NOMO-1 treated with DMSO at 0.1 percent for 48 hours (cell line): ENCODE data around the gene IBA57.

Experiments
- DNase-seq: peaks from one replicate; lab custom pipeline; 2025; ENCODE audit not compliant: unreplicated experiment; lab: John Stamatoyannopoulos, UW

Gene IBA57

DNA sequence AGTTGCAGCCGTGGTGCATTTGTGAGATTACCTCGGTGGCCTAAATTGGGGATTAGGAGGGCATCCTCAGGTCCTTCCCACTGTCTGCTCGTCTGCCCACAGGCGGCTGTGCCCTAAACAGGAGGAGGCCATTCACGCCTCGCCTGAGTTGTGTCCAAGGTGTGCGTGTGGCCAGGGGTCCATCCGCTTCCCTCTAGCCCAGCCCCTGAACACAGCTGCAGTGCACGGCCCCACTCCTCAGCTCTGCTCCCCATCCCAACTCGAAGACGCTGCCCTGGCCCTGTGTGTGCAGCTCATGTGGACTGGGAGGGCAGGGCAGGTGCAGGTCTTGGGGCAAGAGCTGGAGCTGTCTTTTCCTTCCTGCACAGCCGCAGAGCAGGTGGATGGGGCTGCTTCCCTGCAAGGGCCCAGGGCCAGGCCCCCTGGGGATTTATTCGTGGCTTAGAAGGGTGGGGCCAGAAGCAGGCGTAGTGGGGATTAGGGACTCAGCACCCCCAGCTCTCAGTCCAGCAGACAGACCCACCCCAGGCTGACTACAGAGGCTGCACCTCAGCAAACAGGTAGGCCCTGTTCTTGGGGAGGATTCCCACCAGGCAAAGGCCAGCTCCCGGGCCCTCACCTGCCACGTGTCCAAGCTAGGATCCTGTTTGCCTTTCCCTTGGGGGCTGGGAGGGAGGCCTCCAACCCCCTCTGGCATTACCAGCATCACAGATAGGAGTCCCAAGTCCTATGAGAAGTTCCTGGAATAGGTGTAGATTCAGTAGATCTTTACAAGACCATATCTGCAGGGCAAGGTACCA, 21.2 kb upstream of the IBA57 start:
- DNase-seq = no peak

- DNase-seq = no peak
Observed at GRCh38 chr1:228144993-228145343, 20.6 kb upstream of the IBA57 start.

- no peak for DNase-seq
Observed at GRCh38 chr1:228145463-228146416, 19.9 kb upstream of the IBA57 start.

DNA sequence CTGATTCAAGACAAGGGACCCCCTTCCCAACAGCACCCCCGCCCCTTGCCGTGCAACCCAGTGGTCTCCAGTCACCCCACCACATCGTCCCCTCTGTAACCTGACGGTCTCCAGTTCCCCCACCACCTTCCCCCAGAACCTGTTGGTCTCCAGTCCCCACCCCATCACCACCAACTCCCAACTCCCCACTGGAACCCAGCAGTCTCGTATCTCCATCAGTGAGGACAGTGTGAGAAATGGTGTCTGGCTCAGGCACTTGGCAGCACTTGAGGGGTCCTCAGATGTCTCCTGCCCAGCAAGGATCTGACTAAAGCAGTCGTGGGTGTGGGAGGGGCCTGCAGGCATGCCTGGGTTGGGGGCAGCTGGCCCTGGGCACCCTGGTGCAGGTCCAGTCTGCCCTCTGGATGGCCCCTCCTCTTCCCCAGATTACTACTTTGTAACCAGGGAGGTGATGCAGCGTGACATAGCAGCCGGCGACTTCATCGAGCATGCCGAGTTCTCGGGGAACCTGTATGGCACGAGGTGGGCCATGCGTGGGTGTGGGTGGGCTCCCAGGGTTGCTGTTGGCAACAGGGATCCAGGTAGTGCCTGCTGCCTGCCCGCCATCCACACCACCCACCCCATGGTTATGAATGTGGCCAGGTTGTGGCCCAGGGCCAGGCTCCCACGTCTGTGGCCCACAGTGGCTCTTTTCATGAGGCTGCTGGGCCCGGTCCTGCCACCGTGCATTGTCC, 19.0 kb upstream of the IBA57 start:
- DNase-seq = no peak

DNA sequence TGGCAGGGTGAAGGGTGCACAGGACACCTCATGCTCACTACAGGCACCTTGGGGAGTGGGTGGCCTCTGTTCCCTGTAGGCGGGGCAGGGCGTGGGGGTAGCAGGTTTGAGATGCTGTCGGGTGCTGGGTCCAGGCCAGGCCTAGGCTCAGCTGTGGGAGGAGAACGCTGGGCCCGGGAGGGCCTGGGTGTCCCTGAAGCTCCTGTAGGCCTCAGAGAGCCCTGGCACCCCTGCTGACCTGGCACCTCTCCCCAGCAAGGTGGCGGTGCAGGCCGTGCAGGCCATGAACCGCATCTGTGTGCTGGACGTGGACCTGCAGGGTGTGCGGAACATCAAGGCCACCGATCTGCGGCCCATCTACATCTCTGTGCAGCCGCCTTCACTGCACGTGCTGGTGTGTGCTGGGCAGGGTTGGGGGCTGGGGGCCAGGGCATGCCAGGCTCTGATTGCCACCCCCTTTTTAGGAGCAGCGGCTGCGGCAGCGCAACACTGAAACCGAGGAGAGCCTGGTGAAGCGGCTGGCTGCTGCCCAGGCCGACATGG, 18.4 kb upstream of the IBA57 start:
- DNase-seq = no peak

GRCh38 chr1:228147768-228148167, 17.8 kb upstream of the IBA57 start:
- DNase-seq = no peak

GRCh38 chr1:228148196-228148861, 17.3 kb upstream of the IBA57 start:
- no peak for DNase-seq

- DNase-seq = no peak
Observed at GRCh38 chr1:228148935-228149405, 16.6 kb upstream of the IBA57 start.

- DNase-seq = no peak
Observed at GRCh38 chr1:228149406-228150119, 16.0 kb upstream of the IBA57 start, which contains the start of gene GJC2. Gene GJC2, plus strand, starts transcription at chr1:228149930. Its CDS starts 7,829 bp downstream, at chr1:228157759.

DNA sequence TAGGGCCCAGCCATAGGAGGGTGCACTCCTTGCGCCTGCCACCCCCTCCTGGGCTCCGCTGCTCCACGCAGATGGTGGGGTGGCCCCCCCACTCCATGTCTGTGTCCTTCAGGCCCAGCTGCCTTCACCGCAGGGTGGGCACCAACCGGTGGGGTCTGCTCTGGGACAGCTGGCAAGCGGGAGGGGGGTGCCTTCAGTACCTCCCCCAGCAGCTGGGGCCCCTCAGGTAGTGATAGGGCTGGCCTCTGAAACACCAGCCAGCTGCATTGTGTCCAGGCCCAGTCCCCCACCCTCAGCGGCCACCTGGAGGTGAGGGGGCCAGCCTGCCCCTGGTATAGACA, 15.5 kb upstream of the IBA57 start:
- DNase-seq = no peak

DNA sequence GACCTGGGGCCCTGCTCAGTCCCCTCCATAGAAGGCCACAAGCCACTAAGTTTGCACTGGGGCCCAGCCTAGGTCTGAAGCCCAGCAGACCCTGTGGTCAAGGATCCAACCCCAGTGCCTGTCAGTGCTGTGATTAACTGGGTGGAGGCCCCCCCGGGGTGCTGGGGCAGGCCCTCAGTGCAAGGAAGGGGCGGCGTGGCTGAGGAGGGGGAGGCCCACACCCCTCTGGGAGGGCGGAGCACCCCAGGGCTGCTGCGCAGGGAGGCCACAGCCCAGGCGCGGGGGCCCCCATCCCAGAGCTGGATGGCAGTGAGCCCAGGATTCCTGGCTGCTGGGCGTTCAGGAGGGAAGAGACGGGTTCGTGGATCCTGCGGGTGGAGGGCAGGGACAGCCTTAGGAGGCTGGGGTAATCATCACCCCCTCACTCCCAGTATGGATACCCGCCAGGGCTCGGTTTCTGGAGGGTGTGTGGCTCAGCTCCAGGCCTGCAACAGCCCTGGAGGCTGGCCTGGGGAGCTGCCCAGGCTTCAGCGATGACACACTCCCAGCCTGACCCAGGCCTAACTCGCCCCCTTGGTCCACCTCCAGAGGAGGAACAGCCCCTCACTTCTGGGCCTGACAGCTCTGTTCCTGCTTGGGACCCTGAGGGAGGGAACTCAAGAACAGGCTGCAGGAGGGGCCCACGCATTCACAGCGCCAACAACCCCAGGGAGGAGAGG, 15.0 kb upstream of the IBA57 start:
- DNase-seq = no peak

GRCh38 chr1:228151180-228151925, 14.3 kb upstream of the IBA57 start:
- no peak for DNase-seq

DNA sequence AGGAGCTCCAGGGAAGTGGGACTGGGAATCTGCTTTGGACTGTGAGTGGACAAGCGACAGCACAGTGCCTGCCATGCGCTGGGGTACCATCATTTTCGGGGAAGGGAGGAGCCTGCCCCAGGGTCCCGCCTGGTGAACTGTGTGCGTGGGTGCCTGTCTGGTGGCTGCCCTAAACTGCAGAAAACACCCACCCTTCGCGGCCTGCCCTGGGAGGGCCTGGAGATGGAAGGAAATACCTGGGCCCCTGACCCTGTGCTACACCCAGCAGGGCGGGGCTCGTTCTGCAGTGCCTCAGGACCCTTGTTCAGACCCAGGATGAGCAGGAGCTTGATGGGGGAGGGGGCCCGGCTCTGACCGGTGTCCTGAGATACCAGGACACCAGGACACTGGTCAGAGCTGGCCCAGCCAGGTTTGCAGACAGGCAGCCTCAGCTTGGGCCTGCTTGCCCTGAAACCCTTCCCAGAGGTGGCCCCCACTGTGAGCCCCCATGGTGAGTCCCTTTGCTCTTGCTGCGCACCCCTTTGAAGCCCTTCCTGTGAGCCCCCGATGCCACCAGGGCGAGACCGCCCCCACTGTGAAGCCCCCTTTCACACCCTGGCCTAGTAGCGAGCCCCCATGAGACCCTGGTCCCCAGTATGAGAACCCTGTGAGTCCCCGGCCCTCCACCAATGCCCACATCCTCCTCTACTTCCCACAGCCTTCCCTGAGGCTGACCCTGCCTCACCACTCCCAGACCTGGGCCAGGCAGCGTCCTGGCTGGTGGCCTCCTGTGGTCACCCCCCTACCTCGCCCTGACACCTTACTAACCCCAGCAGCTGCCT, 13.3 kb upstream of the IBA57 start:
- DNase-seq = no peak

- no peak for DNase-seq
Observed at GRCh38 chr1:228152918-228153258, 12.7 kb upstream of the IBA57 start.

GRCh38 chr1:228154021-228154669, 11.5 kb upstream of the IBA57 start:
- DNase-seq = no peak

DNA sequence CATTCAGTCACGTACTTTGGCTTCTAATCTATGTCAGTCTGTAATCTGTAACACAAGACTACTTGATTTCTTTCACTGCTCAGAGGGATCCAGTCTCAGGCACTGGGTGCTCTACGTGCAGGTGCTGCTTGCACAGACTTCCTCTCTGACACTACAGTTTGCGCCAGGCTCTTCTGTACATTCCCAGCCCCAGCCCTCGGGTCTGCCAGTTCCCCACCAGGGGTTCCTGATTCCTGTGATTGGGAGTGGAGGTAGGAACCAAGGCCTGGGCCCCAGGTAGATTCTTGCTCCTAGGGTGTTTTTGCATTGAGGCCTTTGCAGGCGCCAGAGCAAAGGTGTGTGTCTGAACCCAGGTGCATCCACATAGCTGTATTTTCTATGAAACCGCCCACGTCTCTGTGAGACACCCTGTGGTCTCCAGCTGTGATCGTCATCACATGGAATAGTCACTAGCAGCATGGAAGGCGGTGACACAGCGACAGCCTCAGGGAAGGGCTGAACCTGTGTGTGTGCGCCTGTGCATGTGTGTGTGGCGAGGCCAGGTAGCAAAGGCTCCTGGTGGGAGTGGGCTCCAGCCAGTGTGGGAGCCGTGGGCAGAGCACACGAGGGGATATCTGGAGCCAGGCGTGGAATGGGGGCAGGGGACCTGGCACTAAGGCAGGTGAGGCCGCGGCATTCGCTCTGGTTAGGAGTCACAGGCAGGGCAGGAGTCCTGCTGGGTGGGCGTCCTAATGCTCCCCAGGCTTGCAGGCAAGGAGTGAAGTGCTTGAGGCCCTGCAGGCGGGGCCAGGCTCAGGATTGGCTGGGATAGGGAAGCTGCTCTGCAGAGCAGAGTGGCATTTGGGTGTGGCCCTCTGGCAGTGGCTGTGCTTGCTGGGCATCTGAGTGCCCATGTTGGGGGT, 10.7 kb upstream of the IBA57 start:
- DNase-seq = no peak
